GM12892 (cell line): ENCODE data around the gene IRS1.

Experiments
- POLR2A ChIP-seq: IDR thresholded peaks from 2 replicates; pipeline ENCODE4 v1.6.1; 2011; ENCODE audit warnings: low read depth, low read length, control low read depth
- TAF1 ChIP-seq: IDR thresholded peaks from 2 replicates; pipeline ENCODE4 v1.6.1; 2011; ENCODE audit warnings: low read depth, mild to moderate bottlenecking, control low read depth, low read length, borderline replicate concordance

- TF ChIP-seq TAF1, result no peak
- no peak for TF ChIP-seq POLR2A
Observed at GRCh38 chr2:226683196-226683595, 116.4 kb downstream of the IRS1 start.
